ENCODE data around the gene PPP1R14C. TPM values are rescaled to one million over a fixed set of nuclear protein-coding genes. Genes with fewer than 3 reads are reported as not detected.
"Not testable (repeated sequence)": the region's sequence is repeated elsewhere in the genome, so short reads cannot be mapped to it uniquely, and the experiment has no call there.

Gene PPP1R14C
- total RNA-seq, 2 donors from 2014 or later = 28.9 to 40.0 TPM

DNA sequence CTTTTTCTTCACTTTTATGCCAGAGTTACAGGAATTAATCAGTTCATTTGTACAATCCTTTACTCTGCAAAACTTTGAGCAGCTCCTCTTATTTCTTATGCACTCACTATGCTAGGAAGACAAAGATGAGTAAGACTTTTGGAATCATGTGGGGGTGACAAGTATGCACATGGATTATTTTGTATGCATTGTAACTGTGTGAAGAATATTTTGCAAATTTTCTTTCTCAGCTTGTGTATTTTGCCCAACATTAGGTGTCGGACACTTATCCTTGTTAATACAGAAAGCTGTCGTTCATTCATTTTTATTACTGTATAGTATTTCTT is 88.6 kb downstream of the PPP1R14C start:
- ATAC-seq (no peak), DNase-seq (no peak)
- intact Hi-C loops (cut with DNase I, micrococcal nuclease) = no loop called here

DNA sequence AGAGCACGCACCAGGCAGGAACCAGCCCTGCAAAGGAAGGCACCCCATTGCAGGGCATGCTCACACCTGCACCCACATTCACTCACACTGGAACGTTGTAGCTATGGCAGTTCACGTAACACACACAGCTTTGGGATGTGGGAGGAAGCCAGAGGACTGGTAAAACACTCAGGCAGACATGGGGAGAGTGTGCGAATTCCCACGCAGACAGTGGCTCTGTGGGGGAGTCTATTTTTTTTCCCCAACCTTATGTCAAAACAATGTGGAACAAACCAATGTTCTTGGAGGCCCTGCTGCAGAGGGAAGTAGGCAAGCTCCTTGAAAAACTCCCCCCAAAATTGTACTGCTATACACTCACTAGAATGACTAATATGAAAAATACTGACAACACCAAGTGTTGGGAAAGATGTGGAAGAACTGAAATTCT is 91.0 kb downstream of the PPP1R14C start:
- DNase-seq = no peak
- no peak for ATAC-seq
- intact Hi-C loops (cut with DNase I, micrococcal nuclease) = no loop called here

DNA sequence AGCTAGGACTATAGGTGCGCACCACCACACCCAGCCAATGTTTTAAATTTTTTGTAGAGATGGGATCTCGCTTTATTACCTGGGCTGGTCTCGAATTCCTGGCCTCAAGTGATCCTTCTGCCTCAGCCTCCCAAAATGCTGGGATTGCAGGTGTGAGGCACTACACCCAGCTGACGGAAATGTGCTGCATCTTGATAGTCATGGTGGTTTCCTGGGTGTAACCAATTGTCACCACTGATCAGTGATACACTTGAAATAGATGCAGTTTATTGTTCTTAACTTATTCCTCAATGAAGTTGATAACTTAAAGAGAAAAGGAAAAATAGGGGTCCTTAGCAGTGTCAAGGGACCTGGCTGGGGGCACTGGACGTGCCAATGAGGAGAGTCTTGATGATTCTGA is 92.4 kb downstream of the PPP1R14C start:
- ATAC-seq = no peak
- intact Hi-C loops (cut with DNase I, micrococcal nuclease) = no loop called here
- no peak for DNase-seq

DNA sequence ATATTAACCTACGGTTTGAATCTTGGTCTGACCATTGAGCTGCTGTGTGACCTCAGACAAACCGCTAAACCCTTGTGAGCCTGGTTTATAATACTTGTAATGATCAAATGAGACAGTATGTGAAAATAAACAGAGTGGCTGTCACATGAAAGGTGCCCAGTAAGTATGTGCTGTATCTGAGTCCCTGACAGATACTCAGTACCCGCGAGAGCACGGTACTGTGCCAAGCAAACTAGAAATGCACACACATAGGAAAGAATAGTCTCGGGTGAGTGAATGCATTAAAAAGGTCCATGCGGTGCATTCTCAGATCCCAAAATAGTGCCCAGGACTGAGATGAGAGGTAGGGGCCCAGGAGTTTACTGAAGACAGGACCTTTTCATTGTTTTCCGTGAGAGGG is 93.3 kb downstream of the PPP1R14C start:
- ATAC-seq (no peak), DNase-seq (no peak)
- intact Hi-C loops (cut with DNase I, micrococcal nuclease) = no loop called here

DNA sequence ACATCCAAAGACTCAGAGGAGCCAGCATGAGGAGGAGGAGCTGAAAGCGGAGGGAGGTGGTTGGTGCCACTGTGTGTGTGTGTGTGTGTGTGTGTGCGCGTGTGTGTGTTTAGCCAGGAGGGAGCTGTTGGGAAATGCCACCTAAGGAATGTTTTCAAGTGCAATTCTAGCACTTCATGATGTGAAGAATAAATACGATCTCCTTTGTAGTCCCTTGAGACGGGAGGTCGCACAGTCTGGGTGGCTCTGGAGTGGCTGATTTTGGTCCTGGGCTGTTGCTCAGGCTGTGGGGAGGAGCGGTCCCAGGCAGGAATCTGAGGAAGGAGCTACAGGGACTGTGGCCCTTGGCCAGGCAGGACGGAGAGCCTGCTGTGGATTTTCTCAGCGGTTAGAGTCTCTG is 93.7 kb downstream of the PPP1R14C start:
- ATAC-seq (no peak), DNase-seq (no peak)
- intact Hi-C loops (cut with DNase I, micrococcal nuclease) = no loop called here

DNA sequence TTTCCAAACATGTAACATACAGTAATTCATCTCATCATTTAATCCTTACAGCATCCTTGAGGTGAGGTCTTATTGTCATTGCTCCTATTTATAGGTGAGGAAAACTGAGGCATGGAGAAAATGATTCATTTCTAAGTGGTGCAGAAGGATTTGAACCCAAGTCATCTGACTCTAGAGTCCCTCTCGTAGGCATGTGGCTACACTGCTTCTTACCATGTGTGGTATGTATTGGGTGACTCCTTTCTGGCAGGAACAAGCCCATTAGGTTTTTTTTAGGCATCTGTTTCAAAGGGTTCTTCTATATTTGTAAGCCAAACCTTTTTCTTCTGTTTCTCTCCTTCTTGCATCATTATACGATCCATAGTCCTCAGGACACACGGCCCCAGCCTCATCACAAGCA is 94.8 kb downstream of the PPP1R14C start:
- DNase-seq (no peak), ATAC-seq (no peak)
- intact Hi-C loops (cut with DNase I, micrococcal nuclease) = no loop called here

DNA sequence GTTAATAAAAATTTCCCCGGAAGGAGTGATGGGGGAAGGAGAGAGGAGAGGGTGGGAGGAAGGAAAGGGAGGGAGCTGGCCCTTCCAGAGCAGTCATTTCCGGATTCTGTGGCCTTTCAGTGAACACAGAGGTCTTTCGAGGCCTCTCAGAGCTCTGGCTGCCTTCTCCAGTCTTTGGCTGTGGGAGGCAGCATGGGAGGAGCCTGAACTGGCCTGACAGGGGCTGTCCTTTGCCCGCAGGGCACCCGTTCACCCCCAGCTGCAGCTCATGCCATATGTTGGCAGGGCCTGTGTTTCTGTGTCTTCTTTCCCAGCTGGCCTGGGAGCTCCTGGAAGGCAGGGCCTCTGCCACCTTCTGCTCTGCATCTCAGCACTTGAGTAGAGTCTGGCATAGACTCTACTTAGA is 95.5 kb downstream of the PPP1R14C start:
- ATAC-seq = peak; percentile 66
- intact Hi-C loops (cut with DNase I, micrococcal nuclease) = no loop called here
- peak; percentile 10 to 27 for DNase-seq

DNA sequence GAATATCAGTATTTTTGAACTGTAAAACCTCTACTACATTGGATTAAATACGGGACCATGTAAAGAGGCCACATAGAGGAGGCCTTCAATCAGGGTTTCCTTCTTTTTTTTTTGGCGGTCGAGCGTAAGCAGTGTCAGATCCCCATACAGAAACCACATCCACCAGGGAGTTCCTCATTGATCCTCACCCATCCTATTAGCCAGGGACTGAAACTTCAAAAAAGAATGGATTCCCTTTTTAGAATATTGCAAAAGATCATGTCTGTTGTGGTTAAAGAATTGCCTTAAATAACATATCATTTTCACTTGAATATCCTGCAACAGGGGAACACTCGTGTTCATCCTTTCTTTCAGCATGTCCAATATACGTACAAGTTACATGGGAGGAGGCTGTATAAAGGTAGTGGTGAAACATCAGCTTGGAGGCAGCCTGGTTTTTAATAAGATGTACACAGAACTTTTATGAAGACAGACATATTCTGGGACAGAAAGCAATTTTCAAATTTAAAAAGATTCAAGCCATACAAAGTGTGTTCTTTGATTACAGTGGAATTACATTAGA is 96.1 kb downstream of the PPP1R14C start:
- intact Hi-C loops (cut with DNase I, micrococcal nuclease) = no loop called here
- ATAC-seq (no peak), DNase-seq (no peak)

DNA sequence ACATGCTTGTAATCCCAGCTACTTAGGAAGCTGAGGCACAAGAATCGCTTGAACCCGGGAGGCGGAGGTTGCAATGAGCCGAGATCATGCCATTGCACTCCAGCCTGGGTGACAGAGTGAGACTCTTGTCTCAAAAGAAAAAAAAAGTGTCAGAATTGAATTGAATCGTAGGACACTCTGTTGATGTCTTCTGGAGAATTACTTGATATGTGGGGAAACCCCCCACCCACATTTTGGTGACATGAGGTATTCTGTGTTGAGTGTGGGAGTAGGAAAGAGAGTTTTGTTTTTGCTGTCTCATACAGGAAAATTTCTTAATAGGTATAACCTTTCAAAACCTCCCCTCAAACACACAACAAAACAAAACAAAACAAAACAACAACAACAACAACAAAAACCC is 98.9 kb downstream of the PPP1R14C start:
- DNase-seq; intact Hi-C loops (cut with DNase I, micrococcal nuclease); ATAC-seq: not testable (repeated sequence)

DNA sequence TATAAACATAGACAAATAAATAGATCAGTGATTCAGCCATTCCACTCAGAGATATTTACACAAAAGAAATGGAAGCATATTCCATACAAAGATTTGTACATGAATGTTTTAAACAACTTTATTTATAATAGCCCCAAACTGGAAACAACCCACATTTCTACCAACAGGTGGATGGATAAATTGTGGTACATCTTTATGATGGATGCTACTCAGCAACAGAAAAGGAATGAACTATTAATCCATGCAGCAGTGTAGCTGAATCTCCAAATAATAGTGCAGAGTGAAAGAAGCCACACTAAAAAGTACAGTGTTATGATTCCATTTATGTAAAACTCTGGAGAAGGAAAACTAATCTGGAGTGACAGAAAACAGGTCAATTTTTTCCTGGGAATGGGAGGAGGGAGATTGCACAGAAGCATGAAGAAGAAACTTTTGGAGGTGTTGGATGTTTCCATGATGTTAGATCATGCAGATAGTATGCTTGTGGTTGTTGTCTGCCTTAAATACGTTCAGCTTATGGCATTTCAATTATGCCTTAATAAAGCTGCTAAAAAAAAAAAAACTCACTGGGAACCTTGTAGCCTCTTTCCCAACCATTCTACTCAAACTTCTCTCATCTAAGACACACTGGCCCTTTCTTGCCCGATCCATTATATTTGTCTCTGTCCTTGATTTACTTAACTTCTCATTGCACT is 100.9 kb downstream of the PPP1R14C start:
- intact Hi-C loops (cut with DNase I, micrococcal nuclease) = no loop called here
- ATAC-seq = no peak
- DNase-seq = no peak

DNA sequence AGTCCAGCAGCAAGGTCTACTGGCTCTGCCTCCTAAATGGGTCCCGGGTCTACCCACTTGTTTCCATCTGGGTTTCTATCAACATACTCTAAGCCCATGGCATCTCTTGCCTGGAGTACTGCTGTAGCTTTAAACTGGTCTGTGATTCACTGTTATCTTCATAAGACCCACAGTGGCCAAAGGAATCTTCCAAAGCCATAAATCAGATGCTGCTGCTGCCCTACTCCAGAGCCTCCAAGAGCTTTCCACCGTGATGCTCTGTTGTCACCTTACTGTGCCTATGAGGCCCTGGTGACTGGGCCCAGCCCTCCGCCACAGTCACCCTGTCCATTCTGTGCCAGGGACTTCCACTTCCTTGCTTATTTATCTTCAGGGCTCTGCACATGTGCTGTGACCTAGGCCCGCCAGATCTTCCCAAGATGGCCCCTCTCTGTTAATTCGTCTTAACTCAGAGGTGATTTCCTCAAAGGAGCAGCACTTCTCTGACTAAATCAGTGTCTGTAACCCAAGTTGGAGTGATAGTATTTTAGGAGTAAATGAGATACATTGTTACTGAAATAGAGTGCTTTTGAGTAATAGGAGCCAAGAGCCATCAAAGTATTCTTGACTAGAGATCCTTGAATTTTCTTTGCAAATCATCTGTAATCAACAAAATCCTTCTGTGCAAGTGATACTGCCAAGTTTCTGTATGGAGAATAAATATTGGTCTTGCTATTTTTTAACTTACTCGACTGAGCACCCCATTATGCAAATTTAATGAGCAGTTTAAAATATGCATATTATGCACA is 102.5 kb downstream of the PPP1R14C start:
- DNase-seq (no peak), ATAC-seq (no peak)
- intact Hi-C loops (cut with DNase I, micrococcal nuclease) = no loop called here

DNA sequence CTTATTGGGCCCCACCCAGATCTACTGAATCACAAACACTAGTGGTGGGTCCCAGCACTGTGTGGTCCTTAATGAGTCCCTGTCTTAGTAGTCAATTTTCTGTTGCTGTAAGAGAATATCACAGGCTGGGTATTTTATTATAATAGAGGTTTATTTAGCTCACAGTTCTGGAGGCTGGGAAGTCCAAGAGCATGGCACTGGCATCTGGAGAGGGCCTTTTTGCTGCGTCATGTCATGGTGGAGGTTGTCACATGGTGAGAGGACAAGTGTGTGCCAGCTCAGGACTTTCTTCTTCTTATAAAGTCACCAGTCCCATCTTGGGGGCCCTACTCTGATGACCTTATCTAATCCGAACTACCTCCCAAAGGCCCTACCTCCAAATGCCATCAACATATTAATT is 105.0 kb downstream of the PPP1R14C start:
- no peak for ATAC-seq
- intact Hi-C loops (cut with DNase I, micrococcal nuclease) = no loop called here
- DNase-seq = no peak

DNA sequence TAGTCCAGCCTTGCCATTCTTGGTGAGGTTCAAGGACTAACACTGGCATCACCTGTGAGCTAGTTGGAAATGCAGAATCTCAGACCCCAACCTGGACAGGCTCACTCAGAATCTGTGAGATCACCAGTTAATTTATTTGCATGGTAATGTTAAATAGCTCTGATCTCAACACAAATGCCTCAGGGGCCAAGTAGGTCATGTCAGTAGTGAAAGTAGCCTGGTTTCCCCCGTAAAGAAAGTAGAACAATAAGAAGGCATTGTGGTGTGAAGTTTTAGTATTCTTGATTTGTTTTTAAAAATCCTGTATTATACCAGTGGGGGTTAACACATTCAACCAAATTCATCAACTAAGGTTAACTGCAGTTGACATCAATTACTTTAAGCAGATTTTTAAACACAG is 105.5 kb downstream of the PPP1R14C start:
- intact Hi-C loops (cut with DNase I, micrococcal nuclease) = no loop called here

DNA sequence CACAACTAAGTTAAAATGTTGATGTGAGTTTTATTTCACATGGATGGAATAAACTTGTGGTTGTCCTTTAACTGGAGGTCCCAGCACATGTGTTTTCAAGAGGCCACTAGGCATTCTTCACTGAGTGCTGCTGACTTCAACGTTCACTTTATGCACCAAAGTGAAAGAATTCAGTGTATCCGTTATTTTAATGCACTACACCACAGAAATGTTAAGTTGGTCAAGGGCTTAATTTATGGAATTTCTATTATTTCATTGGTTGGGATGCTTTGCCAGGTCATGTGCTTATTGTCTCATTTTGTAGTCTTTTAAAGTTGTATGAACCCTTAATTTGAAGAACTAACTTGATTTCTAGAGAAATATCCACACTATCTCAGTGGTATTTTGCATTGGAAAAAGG is 106.4 kb downstream of the PPP1R14C start:
- DNase-seq (no peak), ATAC-seq (no peak)
- intact Hi-C loops (cut with DNase I, micrococcal nuclease) = no loop called here

More for the DNA sequence above, 105.5 kb downstream of the PPP1R14C start:
- no peak for ATAC-seq
- no peak for DNase-seq

DNA sequence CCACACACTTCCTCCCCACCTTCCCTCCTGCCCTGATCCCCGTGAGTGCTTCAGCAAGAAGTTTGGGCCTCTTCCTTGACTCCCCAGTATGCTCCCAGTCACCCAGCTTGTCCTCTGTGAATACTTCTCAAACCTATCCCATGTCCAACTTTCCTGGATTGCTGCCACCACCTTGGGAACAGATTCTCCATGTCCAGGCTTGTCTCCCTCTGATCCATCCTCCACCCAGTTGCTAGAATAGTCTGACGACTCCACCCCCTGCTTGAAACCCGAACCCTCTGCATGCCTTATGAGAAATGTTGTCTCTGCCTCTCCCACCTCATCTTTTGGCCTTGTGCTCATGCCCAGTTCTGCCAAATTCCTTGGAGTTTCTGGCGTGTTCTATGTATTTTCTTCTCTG is 108.0 kb downstream of the PPP1R14C start:
- ATAC-seq = no peak
- intact Hi-C loops (cut with DNase I, micrococcal nuclease) = no loop called here

DNA sequence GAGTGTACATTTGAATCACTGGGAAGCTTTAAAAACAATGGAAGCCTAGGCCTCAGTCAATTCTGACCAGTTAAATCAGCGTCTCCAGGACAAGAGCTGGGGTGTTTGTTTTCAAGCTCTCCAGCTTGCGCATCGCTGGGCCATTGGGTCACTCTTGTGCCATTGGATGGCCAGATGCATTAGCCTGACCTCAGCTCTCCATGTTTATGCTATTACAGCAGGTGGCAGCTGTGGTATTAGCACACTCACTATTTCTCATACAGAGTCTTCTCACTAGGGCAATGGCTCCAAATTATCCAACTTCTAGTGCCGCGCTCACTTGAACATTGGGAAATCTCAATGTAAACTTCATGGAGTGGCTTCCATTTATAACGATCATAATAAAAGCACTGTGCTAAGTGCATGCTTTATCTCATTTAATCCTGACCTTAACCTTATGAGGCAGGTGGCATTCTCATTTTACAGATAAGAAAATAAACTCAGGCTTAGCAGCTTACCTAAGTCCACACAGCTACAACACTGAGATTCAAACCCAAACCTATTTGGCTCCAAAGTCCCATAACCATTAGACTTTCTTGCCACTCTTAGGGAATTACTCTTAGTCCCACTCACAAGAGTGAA is 108.8 kb downstream of the PPP1R14C start:
- intact Hi-C loops (cut with DNase I, micrococcal nuclease) = no loop called here
- no peak for ATAC-seq
- DNase-seq = no peak

More for the DNA sequence above, 108.0 kb downstream of the PPP1R14C start:
- no peak for DNase-seq

DNA sequence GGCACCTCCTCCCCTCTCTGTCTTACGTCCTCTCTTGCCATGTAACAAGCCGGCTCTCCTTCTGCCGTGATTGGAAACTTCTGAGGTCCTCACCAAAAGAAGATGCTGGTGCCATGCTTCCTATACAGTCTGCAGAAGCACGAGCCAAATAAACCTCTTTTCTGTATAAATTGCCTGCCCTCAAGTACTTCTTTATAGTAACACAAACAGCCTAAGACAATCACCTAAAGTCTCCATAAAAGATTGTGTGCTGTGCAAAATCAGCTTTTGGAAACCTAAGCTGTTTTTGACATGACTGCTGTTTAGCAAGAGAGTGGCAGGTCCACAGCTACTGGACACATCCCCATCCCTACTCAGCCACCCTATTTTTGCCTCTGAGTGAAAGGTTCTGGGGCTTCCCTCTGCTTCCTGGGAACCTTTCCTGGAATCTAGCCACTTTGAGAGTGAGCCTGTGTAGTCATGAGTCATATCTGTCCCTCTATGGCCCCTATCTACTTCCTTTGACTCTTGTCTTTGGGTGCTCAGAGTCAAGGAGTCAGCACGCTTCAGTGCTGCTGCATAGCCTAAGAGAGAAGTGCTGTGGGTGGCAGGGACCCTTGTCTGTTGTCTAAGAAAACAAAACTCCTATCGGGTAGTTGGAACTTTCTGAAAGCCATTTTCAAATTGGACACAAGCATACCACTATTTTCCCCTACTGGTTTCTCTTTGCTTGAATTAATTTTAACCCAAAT is 110.0 kb downstream of the PPP1R14C start:
- ATAC-seq (no peak), DNase-seq (no peak)
- intact Hi-C loops (cut with DNase I, micrococcal nuclease) = no loop called here

DNA sequence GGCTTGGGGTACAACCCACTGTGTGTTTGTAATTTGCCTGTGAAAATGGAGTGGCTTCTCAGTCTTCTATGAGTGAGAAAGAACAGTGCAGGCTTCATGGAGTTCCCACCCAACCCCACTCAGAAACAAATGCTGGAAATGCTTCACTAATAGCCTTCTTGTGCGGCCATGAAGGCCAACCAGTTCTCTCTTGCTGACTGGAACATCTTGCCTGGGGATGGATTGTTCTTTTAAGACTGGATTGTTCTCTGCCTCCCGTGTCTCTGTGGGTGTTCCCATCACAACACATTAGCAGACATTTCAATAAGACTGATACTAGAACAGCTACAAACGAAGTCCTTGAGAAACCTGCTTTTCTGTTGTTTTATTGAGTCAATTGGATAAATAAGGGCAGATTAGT is 110.6 kb downstream of the PPP1R14C start:
- no peak for ATAC-seq
- DNase-seq = no peak
- intact Hi-C loops (cut with DNase I, micrococcal nuclease) = no loop called here

DNA sequence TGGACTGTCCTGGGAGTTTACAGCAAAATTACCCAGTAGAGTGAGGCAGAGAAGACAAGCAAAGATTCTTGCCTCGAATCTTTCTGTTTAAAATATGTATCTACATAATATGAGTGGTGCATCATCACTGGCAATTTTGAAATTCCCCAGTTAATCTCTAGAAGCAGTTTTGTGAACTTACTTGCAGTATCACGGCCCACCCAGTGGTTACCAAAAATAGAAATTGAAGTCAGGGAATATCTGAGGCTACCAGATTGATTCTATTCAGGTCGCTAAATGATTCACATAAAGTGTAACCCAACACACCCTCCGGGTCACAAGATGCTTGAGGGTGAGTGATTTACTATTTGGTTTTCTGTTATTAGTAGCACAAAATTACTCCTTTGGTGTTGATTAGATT is 111.9 kb downstream of the PPP1R14C start:
- DNase-seq = no peak
- ATAC-seq = no peak
- intact Hi-C loops (cut with DNase I, micrococcal nuclease) = no loop called here
